ENCODE data around the gene GIT2.
A peak's percentile ranks its signal among the peaks of the same experiment; 100 is the strongest.

DNA sequence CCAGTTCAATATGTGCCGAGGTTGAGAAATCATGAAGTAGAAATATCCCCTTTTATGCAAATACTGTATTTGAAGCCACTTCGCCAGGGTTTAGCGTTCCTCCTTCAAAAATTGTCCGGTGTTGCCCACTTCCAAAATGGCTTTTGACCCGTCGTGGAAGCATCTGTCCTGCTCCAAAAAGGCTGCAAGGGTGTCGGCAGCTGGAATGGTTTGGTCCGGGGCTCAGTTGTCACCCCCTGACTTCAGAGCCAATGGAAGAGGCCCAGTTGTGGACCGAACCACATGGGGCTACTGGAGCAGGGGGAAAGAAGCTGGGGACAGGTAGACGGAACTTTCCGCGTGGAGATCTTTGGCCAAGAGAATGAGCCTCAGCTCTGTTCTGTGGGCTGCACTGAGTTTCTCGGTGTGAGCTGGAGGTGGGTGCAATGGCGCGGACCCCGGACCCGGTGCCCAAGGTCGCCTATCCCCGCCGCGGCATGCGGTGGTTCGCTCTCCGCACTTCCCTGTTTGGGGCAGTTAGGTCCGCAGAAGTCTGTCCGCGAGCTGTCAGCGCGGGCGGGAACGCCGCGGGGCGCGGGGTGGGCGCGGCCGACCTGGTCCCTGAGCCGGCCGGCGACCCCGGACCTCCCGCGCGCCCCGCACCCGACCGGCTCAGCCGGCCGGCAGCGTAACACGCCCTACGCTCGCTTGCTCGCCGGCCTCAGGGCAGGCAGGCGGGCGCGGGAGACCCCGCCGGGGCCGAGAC, 2.9 kb upstream of the GIT2 start, which contains the start of gene ANKRD13A:
- TF ChIP-seq, protein P1, sequence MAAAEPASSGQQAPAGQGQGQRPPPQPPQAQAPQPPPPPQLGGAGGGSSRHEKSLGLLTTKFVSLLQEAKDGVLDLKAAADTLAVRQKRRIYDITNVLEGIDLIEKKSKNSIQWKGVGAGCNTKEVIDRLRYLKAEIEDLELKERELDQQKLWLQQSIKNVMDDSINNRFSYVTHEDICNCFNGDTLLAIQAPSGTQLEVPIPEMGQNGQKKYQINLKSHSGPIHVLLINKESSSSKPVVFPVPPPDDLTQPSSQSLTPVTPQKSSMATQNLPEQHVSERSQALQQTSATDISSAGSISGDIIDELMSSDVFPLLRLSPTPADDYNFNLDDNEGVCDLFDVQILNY (CRISPR knock-in tag; IDR thresholded peaks at IDR 0.05) = 0 out of 2 replicates have a peak, but pooled peaks have one; percentile 31
- TF ChIP-seq, protein P2, sequence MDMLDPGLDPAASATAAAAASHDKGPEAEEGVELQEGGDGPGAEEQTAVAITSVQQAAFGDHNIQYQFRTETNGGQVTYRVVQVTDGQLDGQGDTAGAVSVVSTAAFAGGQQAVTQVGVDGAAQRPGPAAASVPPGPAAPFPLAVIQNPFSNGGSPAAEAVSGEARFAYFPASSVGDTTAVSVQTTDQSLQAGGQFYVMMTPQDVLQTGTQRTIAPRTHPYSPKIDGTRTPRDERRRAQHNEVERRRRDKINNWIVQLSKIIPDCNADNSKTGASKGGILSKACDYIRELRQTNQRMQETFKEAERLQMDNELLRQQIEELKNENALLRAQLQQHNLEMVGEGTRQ (CRISPR knock-in tag; IDR thresholded peaks at IDR 0.05) = peak; percentile 89
- TF ChIP-seq, protein P3, sequence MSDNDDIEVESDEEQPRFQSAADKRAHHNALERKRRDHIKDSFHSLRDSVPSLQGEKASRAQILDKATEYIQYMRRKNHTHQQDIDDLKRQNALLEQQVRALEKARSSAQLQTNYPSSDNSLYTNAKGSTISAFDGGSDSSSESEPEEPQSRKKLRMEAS (CRISPR knock-in tag; IDR thresholded peaks at IDR 0.05) = no peak
- TF ChIP-seq, protein P4, sequence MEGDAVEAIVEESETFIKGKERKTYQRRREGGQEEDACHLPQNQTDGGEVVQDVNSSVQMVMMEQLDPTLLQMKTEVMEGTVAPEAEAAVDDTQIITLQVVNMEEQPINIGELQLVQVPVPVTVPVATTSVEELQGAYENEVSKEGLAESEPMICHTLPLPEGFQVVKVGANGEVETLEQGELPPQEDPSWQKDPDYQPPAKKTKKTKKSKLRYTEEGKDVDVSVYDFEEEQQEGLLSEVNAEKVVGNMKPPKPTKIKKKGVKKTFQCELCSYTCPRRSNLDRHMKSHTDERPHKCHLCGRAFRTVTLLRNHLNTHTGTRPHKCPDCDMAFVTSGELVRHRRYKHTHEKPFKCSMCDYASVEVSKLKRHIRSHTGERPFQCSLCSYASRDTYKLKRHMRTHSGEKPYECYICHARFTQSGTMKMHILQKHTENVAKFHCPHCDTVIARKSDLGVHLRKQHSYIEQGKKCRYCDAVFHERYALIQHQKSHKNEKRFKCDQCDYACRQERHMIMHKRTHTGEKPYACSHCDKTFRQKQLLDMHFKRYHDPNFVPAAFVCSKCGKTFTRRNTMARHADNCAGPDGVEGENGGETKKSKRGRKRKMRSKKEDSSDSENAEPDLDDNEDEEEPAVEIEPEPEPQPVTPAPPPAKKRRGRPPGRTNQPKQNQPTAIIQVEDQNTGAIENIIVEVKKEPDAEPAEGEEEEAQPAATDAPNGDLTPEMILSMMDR (IDR thresholded peaks at IDR 0.05) = no peak
- TF ChIP-seq JAZF1 (CRISPR knock-in tag; IDR thresholded peaks at IDR 0.05) = no peak
- TF ChIP-seq, protein P5, sequence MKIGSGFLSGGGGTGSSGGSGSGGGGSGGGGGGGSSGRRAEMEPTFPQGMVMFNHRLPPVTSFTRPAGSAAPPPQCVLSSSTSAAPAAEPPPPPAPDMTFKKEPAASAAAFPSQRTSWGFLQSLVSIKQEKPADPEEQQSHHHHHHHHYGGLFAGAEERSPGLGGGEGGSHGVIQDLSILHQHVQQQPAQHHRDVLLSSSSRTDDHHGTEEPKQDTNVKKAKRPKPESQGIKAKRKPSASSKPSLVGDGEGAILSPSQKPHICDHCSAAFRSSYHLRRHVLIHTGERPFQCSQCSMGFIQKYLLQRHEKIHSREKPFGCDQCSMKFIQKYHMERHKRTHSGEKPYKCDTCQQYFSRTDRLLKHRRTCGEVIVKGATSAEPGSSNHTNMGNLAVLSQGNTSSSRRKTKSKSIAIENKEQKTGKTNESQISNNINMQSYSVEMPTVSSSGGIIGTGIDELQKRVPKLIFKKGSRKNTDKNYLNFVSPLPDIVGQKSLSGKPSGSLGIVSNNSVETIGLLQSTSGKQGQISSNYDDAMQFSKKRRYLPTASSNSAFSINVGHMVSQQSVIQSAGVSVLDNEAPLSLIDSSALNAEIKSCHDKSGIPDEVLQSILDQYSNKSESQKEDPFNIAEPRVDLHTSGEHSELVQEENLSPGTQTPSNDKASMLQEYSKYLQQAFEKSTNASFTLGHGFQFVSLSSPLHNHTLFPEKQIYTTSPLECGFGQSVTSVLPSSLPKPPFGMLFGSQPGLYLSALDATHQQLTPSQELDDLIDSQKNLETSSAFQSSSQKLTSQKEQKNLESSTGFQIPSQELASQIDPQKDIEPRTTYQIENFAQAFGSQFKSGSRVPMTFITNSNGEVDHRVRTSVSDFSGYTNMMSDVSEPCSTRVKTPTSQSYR (CRISPR knock-in tag; IDR thresholded peaks at IDR 0.05) = no peak
- TF ChIP-seq, protein P6, sequence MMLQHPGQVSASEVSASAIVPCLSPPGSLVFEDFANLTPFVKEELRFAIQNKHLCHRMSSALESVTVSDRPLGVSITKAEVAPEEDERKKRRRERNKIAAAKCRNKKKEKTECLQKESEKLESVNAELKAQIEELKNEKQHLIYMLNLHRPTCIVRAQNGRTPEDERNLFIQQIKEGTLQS (CRISPR knock-in tag; conservative IDR thresholded peaks at IDR 0.05) = no peak
- TF ChIP-seq, protein P7, sequence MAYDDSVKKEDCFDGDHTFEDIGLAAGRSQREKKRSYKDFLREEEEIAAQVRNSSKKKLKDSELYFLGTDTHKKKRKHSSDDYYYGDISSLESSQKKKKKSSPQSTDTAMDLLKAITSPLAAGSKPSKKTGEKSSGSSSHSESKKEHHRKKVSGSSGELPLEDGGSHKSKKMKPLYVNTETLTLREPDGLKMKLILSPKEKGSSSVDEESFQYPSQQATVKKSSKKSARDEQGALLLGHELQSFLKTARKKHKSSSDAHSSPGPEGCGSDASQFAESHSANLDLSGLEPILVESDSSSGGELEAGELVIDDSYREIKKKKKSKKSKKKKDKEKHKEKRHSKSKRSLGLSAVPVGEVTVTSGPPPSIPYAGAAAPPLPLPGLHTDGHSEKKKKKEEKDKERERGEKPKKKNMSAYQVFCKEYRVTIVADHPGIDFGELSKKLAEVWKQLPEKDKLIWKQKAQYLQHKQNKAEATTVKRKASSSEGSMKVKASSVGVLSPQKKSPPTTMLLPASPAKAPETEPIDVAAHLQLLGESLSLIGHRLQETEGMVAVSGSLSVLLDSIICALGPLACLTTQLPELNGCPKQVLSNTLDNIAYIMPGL (CRISPR knock-in tag; IDR thresholded peaks at IDR 0.05) = no peak
- no peak for TF ChIP-seq ELF4 (CRISPR knock-in tag; IDR thresholded peaks at IDR 0.05; ENCODE audit: low read depth)
- TF ChIP-seq, protein P8, sequence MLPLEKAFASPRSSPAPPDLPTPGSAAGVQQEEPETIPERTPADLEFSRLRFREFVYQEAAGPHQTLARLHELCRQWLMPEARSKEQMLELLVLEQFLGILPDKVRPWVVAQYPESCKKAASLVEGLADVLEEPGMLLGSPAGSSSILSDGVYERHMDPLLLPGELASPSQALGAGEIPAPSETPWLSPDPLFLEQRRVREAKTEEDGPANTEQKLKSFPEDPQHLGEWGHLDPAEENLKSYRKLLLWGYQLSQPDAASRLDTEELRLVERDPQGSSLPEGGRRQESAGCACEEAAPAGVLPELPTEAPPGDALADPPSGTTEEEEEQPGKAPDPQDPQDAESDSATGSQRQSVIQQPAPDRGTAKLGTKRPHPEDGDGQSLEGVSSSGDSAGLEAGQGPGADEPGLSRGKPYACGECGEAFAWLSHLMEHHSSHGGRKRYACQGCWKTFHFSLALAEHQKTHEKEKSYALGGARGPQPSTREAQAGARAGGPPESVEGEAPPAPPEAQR (CRISPR knock-in tag; IDR thresholded peaks at IDR 0.05) = no peak
- TF ChIP-seq, protein P9, sequence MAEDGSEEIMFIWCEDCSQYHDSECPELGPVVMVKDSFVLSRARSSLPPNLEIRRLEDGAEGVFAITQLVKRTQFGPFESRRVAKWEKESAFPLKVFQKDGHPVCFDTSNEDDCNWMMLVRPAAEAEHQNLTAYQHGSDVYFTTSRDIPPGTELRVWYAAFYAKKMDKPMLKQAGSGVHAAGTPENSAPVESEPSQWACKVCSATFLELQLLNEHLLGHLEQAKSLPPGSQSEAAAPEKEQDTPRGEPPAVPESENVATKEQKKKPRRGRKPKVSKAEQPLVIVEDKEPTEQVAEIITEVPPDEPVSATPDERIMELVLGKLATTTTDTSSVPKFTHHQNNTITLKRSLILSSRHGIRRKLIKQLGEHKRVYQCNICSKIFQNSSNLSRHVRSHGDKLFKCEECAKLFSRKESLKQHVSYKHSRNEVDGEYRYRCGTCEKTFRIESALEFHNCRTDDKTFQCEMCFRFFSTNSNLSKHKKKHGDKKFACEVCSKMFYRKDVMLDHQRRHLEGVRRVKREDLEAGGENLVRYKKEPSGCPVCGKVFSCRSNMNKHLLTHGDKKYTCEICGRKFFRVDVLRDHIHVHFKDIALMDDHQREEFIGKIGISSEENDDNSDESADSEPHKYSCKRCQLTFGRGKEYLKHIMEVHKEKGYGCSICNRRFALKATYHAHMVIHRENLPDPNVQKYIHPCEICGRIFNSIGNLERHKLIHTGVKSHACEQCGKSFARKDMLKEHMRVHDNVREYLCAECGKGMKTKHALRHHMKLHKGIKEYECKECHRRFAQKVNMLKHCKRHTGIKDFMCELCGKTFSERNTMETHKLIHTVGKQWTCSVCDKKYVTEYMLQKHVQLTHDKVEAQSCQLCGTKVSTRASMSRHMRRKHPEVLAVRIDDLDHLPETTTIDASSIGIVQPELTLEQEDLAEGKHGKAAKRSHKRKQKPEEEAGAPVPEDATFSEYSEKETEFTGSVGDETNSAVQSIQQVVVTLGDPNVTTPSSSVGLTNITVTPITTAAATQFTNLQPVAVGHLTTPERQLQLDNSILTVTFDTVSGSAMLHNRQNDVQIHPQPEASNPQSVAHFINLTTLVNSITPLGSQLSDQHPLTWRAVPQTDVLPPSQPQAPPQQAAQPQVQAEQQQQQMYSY (CRISPR knock-in tag; IDR thresholded peaks at IDR 0.05) = no peak

All from WTC11 (cell line).